HK-2 (cell line): ENCODE data around the gene B4GALT2.
A peak's percentile ranks its signal among the peaks of the same experiment; 100 is the strongest.

Source experiments
- DNase-seq: peaks from one replicate; pipeline ENCODE4 v3.0.0-alpha.2; 2018; ENCODE audit not compliant: unreplicated experiment

B4GALT2 gene

DNA sequence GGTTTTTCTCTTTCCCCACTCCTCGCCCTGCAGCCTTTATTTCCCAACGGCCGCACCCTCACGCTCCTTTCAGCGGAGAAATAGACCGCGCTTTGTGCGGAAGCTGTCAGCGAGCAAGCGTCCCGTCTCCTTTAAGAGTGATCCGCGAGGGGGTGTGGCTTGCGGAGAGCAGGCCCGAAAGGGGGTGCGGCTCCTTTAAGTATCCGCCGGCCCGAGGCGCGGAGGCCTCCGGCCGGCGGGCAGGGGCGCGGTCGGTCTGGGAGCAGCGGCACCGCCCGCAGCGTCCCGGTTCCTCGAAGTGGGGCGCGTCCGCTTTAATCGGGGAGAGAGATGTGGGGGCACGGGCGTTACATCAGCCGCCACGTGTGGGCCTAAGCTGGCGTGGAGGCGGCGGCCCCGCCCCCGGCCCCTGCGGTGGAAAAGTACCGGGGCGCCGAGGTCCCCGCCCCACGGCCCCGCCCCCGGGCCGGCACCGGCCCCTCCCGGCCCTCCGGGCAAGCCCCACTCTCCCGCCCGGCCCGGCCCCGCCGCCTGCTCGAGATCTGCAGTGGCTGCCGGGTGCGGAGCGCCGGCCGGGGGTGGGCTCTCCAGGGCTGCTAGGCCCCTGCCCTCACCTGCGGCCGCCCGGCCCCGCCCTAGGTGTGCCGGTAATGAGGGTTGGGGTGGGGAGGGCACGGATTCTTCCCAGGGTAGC lies 51.0 kb downstream of the B4GALT2 start:
- DNase-seq = peak; percentile 81

- DNase-seq = no peak
Measured at GRCh38 chr1:44030605-44031251, 51.7 kb downstream of the B4GALT2 start.

DNA sequence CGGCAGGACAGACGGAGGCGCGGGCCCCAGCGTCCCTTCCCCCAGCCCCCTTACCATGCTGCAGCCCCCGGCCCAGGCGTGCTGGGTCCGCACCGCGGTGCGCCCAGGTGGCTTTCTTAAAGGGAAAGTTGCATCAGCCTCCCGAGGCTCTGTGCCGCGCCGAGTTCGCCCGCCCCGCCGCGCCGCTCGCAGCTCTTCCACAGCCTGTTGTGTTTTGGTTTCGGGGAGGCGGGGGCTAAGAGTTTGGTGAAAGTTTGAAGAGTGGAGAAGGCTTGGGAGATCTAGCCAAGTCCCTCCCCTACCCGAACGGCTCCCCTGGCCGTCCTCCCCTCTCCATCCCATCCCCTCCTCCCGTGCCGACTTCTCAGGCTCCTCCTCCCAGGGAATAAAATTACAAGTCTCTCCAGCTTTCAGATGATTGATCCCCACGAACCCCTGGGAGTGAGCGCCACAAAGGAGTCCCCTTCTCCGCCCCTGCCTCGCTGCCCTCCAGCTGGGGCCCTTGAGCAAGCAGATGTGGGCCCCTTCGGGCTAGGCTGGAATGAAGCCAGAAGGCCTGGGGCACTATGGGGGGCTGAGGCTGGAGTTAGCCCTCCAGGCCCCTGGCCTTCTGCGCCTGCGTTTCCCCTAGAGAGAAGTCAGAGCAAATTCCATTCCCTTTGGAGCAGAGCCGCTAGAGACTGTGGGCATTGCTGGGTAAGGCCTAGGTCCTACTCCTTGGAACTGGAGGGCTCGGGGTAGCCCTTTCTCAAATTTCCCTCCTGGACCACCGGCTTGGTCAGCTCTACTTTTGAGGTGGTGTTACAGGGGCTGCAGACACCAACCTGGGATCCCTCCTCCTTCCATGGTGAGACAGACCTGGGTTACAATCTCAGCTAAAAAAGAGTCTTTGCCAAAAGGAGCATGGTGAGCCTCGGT lies 52.5 kb downstream of the B4GALT2 start, which contains the start of gene SLC6A9:
Gene SLC6A9 (minus strand): TSS at position 211 of the 918 bp plus-strand sequence. CDS start 7,185 bp downstream, outside the sequence.
- no peak for DNase-seq

DNA sequence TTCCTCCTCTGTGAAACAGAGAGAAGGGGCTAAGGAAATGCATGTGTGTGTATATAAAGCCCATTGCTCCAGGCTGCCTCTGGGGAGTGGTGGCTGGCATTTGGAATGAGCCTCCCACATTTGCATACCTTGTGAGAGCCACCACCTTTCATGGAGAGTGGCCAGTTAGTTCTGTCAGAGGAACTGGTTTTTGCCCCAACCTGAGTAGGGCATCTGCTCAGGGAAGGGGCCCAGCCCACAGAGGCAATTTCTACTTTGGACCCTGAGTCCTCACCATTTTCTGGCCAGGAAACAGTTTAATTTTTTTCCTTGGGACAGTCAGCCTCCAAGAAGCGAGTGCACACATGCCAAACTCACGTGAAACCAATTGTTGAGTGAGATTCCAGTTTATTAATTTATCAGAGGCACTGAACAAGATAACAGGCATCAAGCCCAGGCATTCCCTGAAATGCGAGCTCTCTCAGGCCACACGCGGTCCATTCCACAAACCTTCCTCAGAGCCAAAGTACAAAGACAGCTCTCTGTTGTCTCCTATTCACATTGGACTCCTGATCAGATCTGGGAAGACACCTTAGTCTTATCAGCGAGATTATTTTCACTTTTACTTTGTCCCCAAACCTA lies 53.3 kb downstream of the B4GALT2 start:
- DNase-seq = no peak

DNA sequence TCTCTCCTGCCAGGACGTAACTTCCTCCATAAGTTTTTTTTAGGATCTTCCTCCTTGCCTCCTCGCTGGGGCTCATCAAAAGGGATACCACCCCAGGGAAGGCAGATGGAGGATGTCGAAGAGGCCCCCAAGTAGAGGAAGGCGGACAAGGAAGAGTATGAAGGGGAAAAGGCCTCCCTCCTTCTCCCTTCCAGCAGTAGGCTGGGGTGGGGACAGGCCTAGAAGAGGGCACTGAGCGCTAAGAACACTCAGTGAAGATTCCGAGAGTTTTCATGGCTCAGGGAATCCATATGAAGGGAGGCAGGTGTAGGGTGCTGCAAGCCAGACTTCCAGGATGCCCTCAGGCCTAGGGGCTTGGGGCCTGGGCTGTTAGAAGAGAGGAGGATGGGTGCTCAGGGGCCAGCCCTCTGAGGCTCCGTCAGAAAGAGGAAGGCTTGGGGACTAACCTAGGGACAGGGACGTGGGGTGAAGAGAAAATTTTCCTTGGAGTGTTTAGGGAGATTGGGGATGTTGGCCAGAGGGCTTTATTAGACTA lies 54.1 kb downstream of the B4GALT2 start:
- no peak for DNase-seq

DNA sequence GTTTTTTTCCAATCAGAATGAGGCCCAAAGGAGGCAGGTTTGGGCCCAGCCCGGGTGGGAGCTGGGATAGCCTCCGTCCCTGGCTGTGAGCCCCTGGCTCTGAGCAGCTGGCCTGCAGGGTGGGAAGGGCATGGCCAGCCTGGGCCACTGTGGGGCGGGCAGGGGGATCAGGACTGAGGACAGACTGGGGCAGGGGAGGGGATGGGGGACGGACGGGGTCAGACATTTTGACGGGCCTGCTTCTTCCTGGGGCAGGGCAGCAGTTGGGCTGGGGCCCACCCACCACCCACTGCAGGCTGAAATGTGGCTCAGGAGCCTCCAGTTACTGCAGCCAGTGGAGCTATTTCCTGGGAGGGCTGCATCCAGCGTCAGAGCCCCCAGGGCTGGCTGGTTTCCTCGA lies 54.7 kb downstream of the B4GALT2 start:
- DNase-seq = no peak

GRCh38 chr1:44034423-44034822 lies 55.4 kb downstream of the B4GALT2 start:
- DNase-seq = no peak

DNA sequence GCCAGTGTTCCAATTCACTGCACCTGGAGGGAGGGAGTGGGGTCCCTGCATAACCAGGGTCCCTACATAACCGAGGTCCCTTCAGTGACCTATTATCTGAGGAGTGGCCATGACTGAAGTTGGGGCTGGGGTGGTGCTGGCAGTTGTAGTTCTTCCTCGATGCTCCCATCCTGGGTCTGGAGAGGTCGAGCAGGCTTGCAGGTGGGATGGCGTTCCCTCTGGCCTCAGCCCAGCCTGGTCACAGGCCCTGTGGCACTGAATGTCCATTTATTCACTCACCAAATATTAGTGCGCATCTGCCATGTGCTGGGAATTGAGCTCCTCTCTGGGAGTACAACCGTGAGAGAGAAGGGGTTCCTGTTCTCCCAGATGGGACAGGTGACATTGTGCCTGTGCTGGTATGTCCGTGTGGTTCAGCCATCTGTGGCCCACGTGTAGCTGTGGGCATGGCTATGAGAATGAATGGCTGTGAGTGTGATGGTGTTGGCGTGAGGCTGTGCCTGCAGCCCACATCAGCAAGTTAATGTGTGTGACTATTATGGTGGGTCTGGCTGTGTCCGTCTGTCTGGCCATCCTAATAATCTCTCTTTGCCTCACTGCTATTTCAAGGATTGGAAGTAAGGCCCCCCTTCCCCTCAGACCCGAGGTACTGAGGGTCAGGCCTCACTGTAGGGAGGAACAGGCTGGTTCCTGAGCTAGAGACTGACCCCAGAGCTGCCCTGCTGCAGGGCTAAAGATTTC lies 56.1 kb downstream of the B4GALT2 start:
- no peak for DNase-seq

DNA sequence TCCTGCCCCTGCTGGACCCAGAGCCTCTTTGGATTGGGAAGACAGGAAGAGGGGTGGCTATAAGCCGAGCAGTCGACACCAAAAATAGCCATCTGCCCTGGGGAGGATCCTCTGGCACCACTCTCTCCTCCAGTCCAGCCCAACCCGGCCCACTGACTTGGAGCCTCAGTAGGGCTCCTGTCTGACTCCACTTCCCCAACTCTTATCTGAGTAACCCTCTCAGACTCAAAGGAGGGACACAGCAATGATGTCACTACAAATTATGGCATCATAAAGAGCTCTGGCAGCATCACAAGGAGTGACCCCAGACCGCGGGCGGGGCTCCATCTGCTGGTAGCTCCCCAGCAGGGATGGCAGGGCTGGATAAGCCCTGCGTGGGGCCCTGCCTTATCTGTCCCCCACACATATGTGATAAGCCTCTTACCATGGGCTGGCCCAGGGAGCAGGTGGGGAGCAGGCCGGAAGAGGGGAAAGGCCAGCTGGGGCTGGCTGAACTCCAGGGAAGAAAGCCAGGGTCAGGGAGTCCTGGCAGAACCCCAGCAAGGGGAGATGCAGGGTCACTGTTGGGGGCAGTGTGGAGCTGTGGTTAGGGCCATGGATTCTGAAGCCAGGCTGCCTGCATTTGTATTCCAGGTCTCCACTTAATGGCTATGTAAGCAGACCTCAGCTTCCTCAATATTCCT lies 56.9 kb downstream of the B4GALT2 start:
- no peak for DNase-seq

- DNase-seq = peak; percentile 64
Measured at GRCh38 chr1:44036409-44037139, 57.6 kb downstream of the B4GALT2 start.

DNA sequence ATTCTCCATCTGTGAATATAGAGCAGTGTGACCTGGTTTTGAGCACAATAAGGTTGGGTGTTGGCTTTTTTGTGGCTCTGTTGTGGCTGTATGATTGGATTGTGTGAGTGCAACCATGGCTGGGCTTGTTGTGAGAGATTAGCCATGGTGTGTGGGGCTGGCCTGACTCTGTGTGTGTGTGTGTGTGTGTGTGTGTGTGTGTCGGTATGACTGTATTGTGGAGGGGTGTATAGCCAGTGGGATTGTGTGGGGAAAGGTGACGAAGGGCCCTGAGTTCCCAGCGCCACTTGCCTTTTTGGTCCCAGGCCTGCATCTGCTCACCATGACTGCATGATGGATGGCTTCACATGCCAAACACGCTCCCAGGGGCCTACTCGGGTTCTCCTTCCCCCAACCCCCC lies 58.1 kb downstream of the B4GALT2 start:
- no peak for DNase-seq

- no peak for DNase-seq
Measured at GRCh38 chr1:44038876-44039657, 60.1 kb downstream of the B4GALT2 start.

DNA sequence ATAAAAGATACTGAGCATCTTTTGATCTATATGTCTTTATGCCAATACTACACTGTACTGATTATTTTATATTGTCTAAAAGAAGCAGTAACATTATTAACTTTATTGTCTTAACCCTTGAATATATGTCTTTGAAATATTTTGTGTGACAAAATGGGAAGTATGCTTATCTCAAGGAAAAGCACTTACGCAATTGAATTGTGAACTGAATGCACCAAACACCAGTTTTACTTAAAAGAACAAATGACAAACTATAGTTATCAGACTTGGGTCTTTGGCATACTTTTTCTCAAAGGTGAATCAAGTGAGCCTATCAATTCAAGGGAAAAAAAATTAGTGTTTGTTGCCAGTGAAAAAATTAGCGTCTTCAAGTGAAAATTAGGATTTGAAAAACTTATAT lies 61.4 kb downstream of the B4GALT2 start:
- DNase-seq = no peak
